ENCODE measurements around the gene SDC3.
"Not testable (repeated sequence)": the region's sequence is repeated elsewhere in the genome, so short reads cannot be mapped to it uniquely, and the experiment has no call there.

SDC3 gene

GRCh38 chr1:30940541-30940940 lies 32.0 kb upstream of the SDC3 start:
- no peak for DNase-seq
- H3K4me1 Mint-ChIP-seq, result peaks cover 7% of the 10 kb centered on the region
- H3K4me3 Mint-ChIP-seq, result no peak overlapping the region
- H3K36me3 Mint-ChIP-seq (ENCODE audit: low read depth), result peaks cover 81% of the 10 kb centered on the region
- H3K9me3 Mint-ChIP-seq, result no peaks in the 10 kb centered on the region
- no peak for TF ChIP-seq CTCF (IDR thresholded peaks at IDR 0.05)
- no peaks in the 10 kb centered on the region for H3K27me3 Mint-ChIP-seq (ENCODE audit: low read depth, poor library complexity)
- no peak overlapping the region for H3K27ac Mint-ChIP-seq

DNA sequence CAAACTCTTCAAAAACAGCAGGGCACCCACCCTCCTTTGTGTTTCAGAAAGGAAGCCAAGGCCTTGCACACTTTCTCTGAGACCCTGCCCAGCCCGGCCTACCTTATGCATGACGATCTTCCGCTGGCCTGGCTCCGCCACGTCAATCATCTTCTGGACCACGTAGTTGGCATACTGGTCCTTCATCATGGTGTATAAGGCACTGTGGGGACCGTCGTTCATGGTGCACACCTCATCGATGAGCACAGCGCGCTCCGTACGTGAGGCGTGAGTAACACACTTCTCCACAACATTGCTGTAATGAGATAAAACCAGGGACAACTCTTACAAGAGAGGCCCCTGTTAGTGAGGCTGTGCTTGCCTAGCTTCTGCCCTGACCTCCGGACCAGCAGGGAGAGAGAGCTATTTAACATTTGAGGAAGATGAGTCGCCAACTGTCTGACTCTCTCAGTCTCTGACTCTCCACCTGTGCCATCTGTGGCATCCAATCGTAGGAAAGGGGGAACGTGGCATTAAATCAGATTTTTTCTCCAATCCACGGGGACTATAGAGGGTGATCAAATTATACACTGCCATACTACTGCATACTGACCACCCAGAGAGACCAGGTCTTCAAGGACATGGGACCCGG lies 28.1 kb upstream of the SDC3 start:
- H3K36me3 Mint-ChIP-seq (ENCODE audit: low read depth), result peaks cover 75% of the 10 kb centered on the region
- peak overlapping the region; percentile 81 for H3K27ac Mint-ChIP-seq
- H3K27me3 Mint-ChIP-seq (ENCODE audit: low read depth, poor library complexity), result no peaks in the 10 kb centered on the region
- no peak for TF ChIP-seq CTCF (IDR thresholded peaks at IDR 0.05)
- DNase-seq, result no peak
- H3K4me3 Mint-ChIP-seq, result no peak overlapping the region
- H3K9me3 Mint-ChIP-seq, result no peaks in the 10 kb centered on the region
- H3K4me1 Mint-ChIP-seq, result peaks cover 40% of the 10 kb centered on the region

- peaks cover 49% of the 10 kb centered on the region for H3K4me1 Mint-ChIP-seq
- not testable (repeated sequence) for H3K9me3 Mint-ChIP-seq; H3K27me3 Mint-ChIP-seq (ENCODE audit: low read depth, poor library complexity); H3K27ac Mint-ChIP-seq; H3K4me3 Mint-ChIP-seq; DNase-seq
- peaks cover 75% of the 10 kb centered on the region for H3K36me3 Mint-ChIP-seq (ENCODE audit: low read depth)
Observed at GRCh38 chr1:30935758-30936157, 27.2 kb upstream of the SDC3 start.

- peaks cover 52% of the 10 kb centered on the region for H3K4me1 Mint-ChIP-seq
- no peaks in the 10 kb centered on the region for H3K9me3 Mint-ChIP-seq
- no peak for TF ChIP-seq CTCF (IDR thresholded peaks at IDR 0.05)
- peak overlapping the region; percentile 93 for H3K27ac Mint-ChIP-seq
- H3K27me3 Mint-ChIP-seq (ENCODE audit: low read depth, poor library complexity), result no peaks in the 10 kb centered on the region
- no peak overlapping the region for H3K4me3 Mint-ChIP-seq
- H3K36me3 Mint-ChIP-seq (ENCODE audit: low read depth), result peaks cover 65% of the 10 kb centered on the region
- no peak for DNase-seq
Observed at GRCh38 chr1:30934613-30935012, 26.1 kb upstream of the SDC3 start.

DNA sequence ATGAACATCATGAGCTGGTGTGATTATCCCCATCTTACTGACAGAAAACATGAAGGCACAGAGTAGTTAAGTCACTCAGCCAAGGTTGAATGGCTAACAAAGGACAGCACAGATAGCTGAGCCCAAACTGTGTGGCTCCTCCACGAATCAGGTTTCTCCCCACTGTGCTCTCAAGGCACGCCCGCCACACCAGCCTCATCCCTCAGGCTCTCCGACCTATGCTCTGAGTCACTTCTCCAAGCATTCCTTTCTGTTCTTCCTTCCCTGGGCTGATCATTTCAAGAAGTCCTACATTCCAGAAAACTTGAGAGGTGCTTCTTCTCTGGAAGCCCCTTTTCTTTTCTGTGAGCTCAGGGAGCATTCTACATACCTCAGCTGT lies 25.3 kb upstream of the SDC3 start:
- Mint-ChIP-seq H3K4me3 (no peak overlapping the region), H3K4me1 (peaks cover 53% of the 10 kb centered on the region)
- DNase-seq, result no peak

DNA sequence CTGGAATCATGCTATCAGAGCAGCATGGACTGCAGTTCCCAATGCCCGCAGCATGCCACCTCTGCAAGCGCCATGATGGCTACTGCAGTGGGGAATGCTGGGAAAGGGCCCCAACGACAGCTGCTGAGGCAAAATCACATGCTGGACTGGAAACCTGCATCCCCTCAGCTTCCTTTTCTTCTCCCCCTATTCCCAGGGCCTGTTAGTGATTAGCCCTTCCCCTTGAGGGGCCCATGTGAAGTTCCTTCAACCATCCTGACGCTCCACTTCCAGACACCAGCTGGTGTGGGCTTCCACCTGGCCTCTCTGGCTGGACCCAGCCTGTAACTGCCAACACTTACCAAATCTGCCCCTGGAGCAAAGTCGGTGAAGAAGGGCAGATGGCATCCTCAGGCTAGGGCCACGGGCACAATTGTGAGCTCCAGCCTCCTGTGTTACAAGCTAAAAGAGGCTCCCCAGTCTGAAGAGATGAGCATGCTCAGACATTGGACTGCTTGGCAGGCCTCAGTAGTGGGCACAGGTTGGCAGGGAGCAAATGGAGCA lies 22.1 kb upstream of the SDC3 start:
- H3K27ac Mint-ChIP-seq, result peak overlapping the region; percentile 81

More for the DNA sequence above, 25.3 kb upstream of the SDC3 start:
- no peak for TF ChIP-seq CTCF (IDR thresholded peaks at IDR 0.05)
- Mint-ChIP-seq H3K27ac (peak overlapping the region; percentile 93), H3K36me3 (ENCODE audit: low read depth) (peaks cover 58% of the 10 kb centered on the region), H3K27me3 (ENCODE audit: low read depth, poor library complexity) (no peaks in the 10 kb centered on the region), H3K9me3 (no peaks in the 10 kb centered on the region)

More for the DNA sequence above, 22.1 kb upstream of the SDC3 start:
- no peak for DNase-seq
- no peak overlapping the region for H3K4me3 Mint-ChIP-seq
- H3K36me3 Mint-ChIP-seq (ENCODE audit: low read depth), result peaks cover 40% of the 10 kb centered on the region
- no peak for TF ChIP-seq CTCF (IDR thresholded peaks at IDR 0.05)
- no peaks in the 10 kb centered on the region for H3K27me3 Mint-ChIP-seq (ENCODE audit: low read depth, poor library complexity)
- no peaks in the 10 kb centered on the region for H3K9me3 Mint-ChIP-seq
- peaks cover 50% of the 10 kb centered on the region for H3K4me1 Mint-ChIP-seq

All from nephron progenitor cell (in vitro differentiated cells).